Tibial nerve (tissue), 4 donors: Measurements from ENCODE around the gene LRSAM1. TPM values are rescaled to one million over a fixed set of nuclear protein-coding genes. Genes with fewer than 3 reads are reported as not detected.

Source experiments
- DNase-seq, 2 donors: peaks; one replicate each; pipeline ENCODE4 v3.0.0-alpha.2; 2019; ENCODE audit warnings: low spot score in 2 of 2
- H3K27ac ChIP-seq, 4 donors: fragments of 200-600 bp; sonication (generic) in 3 of 4; one replicate each; pipeline ENCODE4 v1.5.1; 2017 to 2019; ENCODE audit warnings: mild to moderate bottlenecking in 1 of 4
- H3K27me3 ChIP-seq, 2 donors: fragments of 200-600 bp; sonication (generic) in 1 of 2; one replicate each; pipeline versions ENCODE4 v1.5.1 to v1.6.0; 2017 to 2019
- H3K36me3 ChIP-seq, 3 donors: fragments of 200-600 bp; sonication (generic); one replicate each; pipeline ENCODE4 v1.5.1; 2018 to 2019
- H3K4me1 ChIP-seq, 4 donors: fragments of 200-600 bp; sonication (generic) in 3 of 4; one replicate each; pipeline ENCODE4 v1.5.1; 2017 to 2019
- H3K4me3 ChIP-seq, 4 donors: fragments of 200-600 bp; sonication (generic) in 3 of 4; one replicate each; pipeline ENCODE4 v1.5.1; 2017 to 2019; ENCODE audit warnings: mild to moderate bottlenecking in 1 of 4, moderate library complexity in 1 of 4
- H3K9me3 ChIP-seq, 4 donors: fragments of 200-600 bp; sonication (generic) in 3 of 4; one replicate each; pipeline ENCODE4 v1.5.1; 2017 to 2019
- EP300 ChIP-seq, 2 donors: sonication (generic); formaldehyde crosslinking; IDR thresholded peaks; one replicate each; pipeline ENCODE4 v1.6.1; 2017; ENCODE audit warnings: antibody characterized with exemption in 2 of 2, mild to moderate bottlenecking in 1 of 2
- POLR2A ChIP-seq, 2 donors: fragments of 450-650 bp; IDR thresholded peaks; one replicate each; pipeline ENCODE4 v1.6.1; 2017; ENCODE audit warnings: antibody characterized with exemption in 2 of 2, mild to moderate bottlenecking in 2 of 2, moderate library complexity in 2 of 2
- WGBS, 2 donors: methylation state at CpG; one replicate each; pipeline ENCODE4 v1.1.5; 2018; 5-methylcytosine and 5-hydroxymethylcytosine counted together
- total RNA-seq, 4 donors: library from RNA; depleted of rRNA; stranded (reverse); fragments of >200 nt; gene quantifications; one replicate each; pipeline ENCODE4 v1.1.0, GENCODE V29; 2016
- TF ChIP-seq, protein P1 (sequence below), 5 experiments: fragments of 200-600 bp in 3 of 5; fragments of 450-650 bp in 2 of 5; sonication (generic) in 3 of 5; IDR thresholded peaks; one replicate each; pipeline ENCODE4 v1.5.1; 2016 to 2019; ENCODE audit warnings: antibody characterized with exemption in 5 of 5, mild to moderate bottlenecking in 3 of 5, moderate library complexity in 2 of 5

LRSAM1 gene
- total RNA-seq, 4 donors from 2014 or later, result 18.8 to 44.1 (median 28.3) TPM

- Histone ChIP-seq H3K27ac (peak overlapping the region in 3 of 4 donors; percentile 40 to 63 (median 51)), H3K36me3 (peaks cover 0 to 86% (median 2%) of the 10 kb centered on the region in 3 donors), H3K9me3 (no peaks in the 10 kb centered on the region), H3K4me1 (peaks cover 0 to 21% (median 3%) of the 10 kb centered on the region in 4 donors), H3K4me3 (no peak overlapping the region), H3K27me3 (no peaks in the 10 kb centered on the region)
- peak in 1 of 2 donors; percentile 47 for TF ChIP-seq EP300 (IDR thresholded peaks at IDR 0.05)
- no peak for TF ChIP-seq POLR2A (IDR thresholded peaks at IDR 0.05)
- TF ChIP-seq, protein P1, sequence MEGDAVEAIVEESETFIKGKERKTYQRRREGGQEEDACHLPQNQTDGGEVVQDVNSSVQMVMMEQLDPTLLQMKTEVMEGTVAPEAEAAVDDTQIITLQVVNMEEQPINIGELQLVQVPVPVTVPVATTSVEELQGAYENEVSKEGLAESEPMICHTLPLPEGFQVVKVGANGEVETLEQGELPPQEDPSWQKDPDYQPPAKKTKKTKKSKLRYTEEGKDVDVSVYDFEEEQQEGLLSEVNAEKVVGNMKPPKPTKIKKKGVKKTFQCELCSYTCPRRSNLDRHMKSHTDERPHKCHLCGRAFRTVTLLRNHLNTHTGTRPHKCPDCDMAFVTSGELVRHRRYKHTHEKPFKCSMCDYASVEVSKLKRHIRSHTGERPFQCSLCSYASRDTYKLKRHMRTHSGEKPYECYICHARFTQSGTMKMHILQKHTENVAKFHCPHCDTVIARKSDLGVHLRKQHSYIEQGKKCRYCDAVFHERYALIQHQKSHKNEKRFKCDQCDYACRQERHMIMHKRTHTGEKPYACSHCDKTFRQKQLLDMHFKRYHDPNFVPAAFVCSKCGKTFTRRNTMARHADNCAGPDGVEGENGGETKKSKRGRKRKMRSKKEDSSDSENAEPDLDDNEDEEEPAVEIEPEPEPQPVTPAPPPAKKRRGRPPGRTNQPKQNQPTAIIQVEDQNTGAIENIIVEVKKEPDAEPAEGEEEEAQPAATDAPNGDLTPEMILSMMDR (IDR thresholded peaks at IDR 0.05), result peak; percentile 78 to 96 (median 87)
- peak; percentile 85 to 87 for DNase-seq
- WGBS, 2 donors, result 39 to 61% methylated on average over 14 to 25 of the region's 25 CpGs
Observed at GRCh38 chr9:127503947-127504886, 52.9 kb downstream of the LRSAM1 start.

DNA sequence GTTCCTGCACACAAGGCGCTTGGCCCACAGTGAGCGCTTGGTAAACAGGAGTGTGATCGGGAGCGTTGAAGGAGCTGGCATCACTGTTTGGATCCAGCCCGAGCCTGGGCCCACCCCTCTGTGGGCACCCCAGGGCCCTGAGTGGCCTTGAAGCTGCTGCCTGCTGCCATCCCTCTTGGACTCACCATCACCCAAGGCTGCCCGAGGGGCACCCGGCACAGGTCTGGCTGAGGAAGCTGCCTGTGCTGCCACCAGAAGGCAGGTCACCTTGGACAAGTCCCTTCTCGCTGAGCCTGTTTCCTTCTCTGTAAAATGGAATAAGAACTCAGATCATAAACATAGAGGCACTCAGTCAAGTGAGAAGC lies 53.6 kb downstream of the LRSAM1 start:
- 80 to 87% methylated on average over 2 to 8 of the region's 8 CpGs for WGBS, 2 donors
- TF ChIP-seq EP300 (IDR thresholded peaks at IDR 0.05) (no peak), POLR2A (IDR thresholded peaks at IDR 0.05) (no peak)
- TF ChIP-seq, protein P1 (IDR thresholded peaks at IDR 0.05), result no peak
- Histone ChIP-seq H3K4me1 (peaks cover 0 to 23% (median 3%) of the 10 kb centered on the region in 4 donors), H3K9me3 (no peaks in the 10 kb centered on the region), H3K4me3 (no peak overlapping the region), H3K27me3 (no peaks in the 10 kb centered on the region), H3K36me3 (peaks cover 0 to 92% (median 2%) of the 10 kb centered on the region in 3 donors), H3K27ac (peak overlapping the region in 2 of 4 donors; percentile 51 to 63)
- no peak for DNase-seq

DNA sequence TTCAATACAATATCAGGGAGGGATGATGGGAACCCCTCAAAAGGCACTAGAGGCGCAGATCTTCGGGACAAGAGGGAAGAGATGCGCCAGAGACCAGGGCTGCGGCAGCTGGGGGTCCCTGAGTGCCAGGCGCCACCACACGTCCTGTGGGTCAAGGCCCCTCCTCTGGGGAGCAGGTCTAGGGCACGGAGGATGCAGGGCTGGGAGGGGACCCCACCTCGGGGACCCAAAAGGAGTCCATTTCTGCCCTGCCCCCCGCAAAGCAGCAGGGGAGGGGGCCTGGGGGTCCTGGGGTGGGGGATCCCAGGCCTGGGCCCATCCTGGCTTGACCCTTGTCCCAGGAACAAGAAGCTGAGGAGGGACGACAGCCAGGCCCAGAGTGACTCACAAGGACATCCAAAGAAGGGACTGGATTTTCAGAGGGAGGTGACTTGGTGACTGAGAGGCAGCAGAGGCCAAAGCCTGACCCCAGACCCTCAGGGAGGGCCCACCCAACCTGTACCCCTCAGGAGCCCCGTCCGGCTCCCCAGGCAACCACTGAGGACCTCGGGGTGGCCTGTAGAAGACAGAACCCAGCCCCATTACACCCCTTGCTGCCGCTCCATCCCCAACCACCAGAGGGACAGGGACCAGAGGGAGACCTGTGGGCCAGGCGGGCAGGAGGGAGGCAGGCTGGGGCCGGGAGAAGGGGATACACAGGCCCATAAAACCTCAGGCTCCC lies 54.2 kb downstream of the LRSAM1 start:
- DNase-seq, result no peak
- peaks cover 0 to 27% (median 3%) of the 10 kb centered on the region in 4 donors for H3K4me1 ChIP-seq
- H3K4me3 ChIP-seq, result no peak overlapping the region
- peak overlapping the region in 3 of 4 donors; percentile 7 to 65 (median 63) for H3K27ac ChIP-seq
- peaks cover 0 to 95% (median 2%) of the 10 kb centered on the region in 3 donors for H3K36me3 ChIP-seq
- TF ChIP-seq POLR2A (IDR thresholded peaks at IDR 0.05) (no peak), EP300 (IDR thresholded peaks at IDR 0.05) (no peak)
- TF ChIP-seq, protein P1 (IDR thresholded peaks at IDR 0.05), result peak; percentile 26 to 79 (median 35)
- H3K9me3 ChIP-seq, result no peaks in the 10 kb centered on the region
- WGBS, 2 donors, result 65 to 67% methylated on average over 13 to 15 of the region's 16 CpGs
- H3K27me3 ChIP-seq, result no peaks in the 10 kb centered on the region

- H3K36me3 ChIP-seq, result peaks cover 0 to 95% (median 2%) of the 10 kb centered on the region in 3 donors
- no peak for DNase-seq
- peak overlapping the region; percentile 7 to 65 (median 56) for H3K27ac ChIP-seq
- H3K27me3 ChIP-seq, result no peaks in the 10 kb centered on the region
- peaks cover 0 to 27% (median 3%) of the 10 kb centered on the region in 4 donors for H3K4me1 ChIP-seq
- H3K9me3 ChIP-seq, result no peaks in the 10 kb centered on the region
- H3K4me3 ChIP-seq, result no peak overlapping the region
- 41% methylated on average over 7 of the region's 12 CpGs for WGBS, 2 donors
- TF ChIP-seq POLR2A (IDR thresholded peaks at IDR 0.05) (no peak), EP300 (IDR thresholded peaks at IDR 0.05) (peak in 1 of 2 donors; percentile 8)
- TF ChIP-seq, protein P1 (IDR thresholded peaks at IDR 0.05), result no peak
Observed at GRCh38 chr9:127506117-127506813, 55.0 kb downstream of the LRSAM1 start.
